GM13977 (cell line): ENCODE data around the gene CALCOCO2.
"Not testable (repeated sequence)": the region's sequence is repeated elsewhere in the genome, so short reads cannot be mapped to it uniquely, and the experiment has no call there.

ENCODE experiments used
- DNase-seq: peaks from one replicate; pipeline ENCODE4 v3.0.0; 2012; ENCODE audit warnings: low spot score
- CTCF ChIP-seq: IDR thresholded peaks from 2 replicates; pipeline ENCODE4 v1.5.1; 2012; ENCODE audit warnings: mild to moderate bottlenecking, control low read depth; ENCODE audit not compliant: insufficient read depth; ENCODE audit errors: extremely low read depth, missing control alignments
- in situ Hi-C: fragments of 300-500 bp; cut with MboI; formaldehyde crosslinking; loops from one replicate; pipeline ENCODE4 v1.12.0; 2022; ENCODE audit warnings: low sequenced_read_pairs, low pct_unique_long_range_greater_than_20kb, mixed read lengths, inconsistent platforms; ENCODE audit not compliant: unreplicated experiment

CALCOCO2 gene

GRCh38 chr17:48814504-48814903 is 16.3 kb upstream of the CALCOCO2 start:
- peak; percentile 77 for TF ChIP-seq CTCF
- peak; percentile 82 for DNase-seq
- in situ Hi-C loops = loop anchor here (25.0 kb wide), 1 partner anchor 223 kb away; no protein-coding TSS in a partner anchor

- DNase-seq = no peak
- in situ Hi-C loops = loop anchor here (5.0 to 25.0 kb wide), 2 partner anchors 62 to 222 kb away; no protein-coding TSS in a partner anchor
- TF ChIP-seq CTCF = no peak
These were observed 15.5 kb upstream of the CALCOCO2 start for GRCh38 chr17:48815311-48815710.

GRCh38 chr17:48816438-48816773 is 14.4 kb upstream of the CALCOCO2 start:
- in situ Hi-C loops = loop anchor here (5.0 to 25.0 kb wide), 2 partner anchors 61 to 221 kb away; no protein-coding TSS in a partner anchor
- DNase-seq = no peak
- TF ChIP-seq CTCF = no peak

- no peak for TF ChIP-seq CTCF
- in situ Hi-C loops = loop anchor here (5.0 to 25.0 kb wide), 2 partner anchors 60 to 220 kb away; no protein-coding TSS in a partner anchor
- peak; percentile 91 for DNase-seq
These were observed 13.9 kb upstream of the CALCOCO2 start, which contains the start of gene TTLL6 for GRCh38 chr17:48816774-48817590. TSS of gene TTLL6 (minus strand) at chr17:48817229. CDS start at chr17:48817072, 157 bp downstream.

- in situ Hi-C loops = loop anchor here (5.0 to 25.0 kb wide), 2 partner anchors 59 to 219 kb away; no protein-coding TSS in a partner anchor
- no peak for DNase-seq
- no peak for TF ChIP-seq CTCF
These were observed 12.4 kb upstream of the CALCOCO2 start for GRCh38 chr17:48818361-48818841.

- in situ Hi-C loops = loop anchor here (5.0 to 25.0 kb wide), 2 partner anchors 58 to 218 kb away; no protein-coding TSS in a partner anchor
- DNase-seq = no peak
- no peak for TF ChIP-seq CTCF
These were observed 11.4 kb upstream of the CALCOCO2 start for GRCh38 chr17:48819466-48819865.

- in situ Hi-C loops = loop anchor here (25.0 kb wide), 1 partner anchor 216 kb away; no protein-coding TSS in a partner anchor
- DNase-seq = not testable (repeated sequence)
These were observed 9.9 kb upstream of the CALCOCO2 start for GRCh38 chr17:48820936-48821335.
